Activated naive CD8-positive, alpha-beta T cell treated with anti-CD3 and anti-CD28 coated beads, Interleukin-2, amount 50 U/mL, for 24 hours (primary cell): Measurements from ENCODE around the gene UBC.

Experiments used
- ATAC-seq: fragments of 150-1000 bp; cut with Tn5 transposase; one replicate; pipeline ENCODE4 v1.10.0; 2021
- DNase-seq: peaks from one replicate; pipeline ENCODE4 v3.0.0; 2021
- H3K27ac Mint-ChIP-seq: one replicate; pipeline ENCODE4 v1.8.0; 2021; ENCODE audit warnings: mild to moderate bottlenecking, mixed read lengths
- H3K27me3 Mint-ChIP-seq: one replicate; pipeline ENCODE4 v1.8.0; 2021; ENCODE audit warnings: mixed read lengths
- H3K36me3 Mint-ChIP-seq: one replicate; pipeline ENCODE4 v1.8.0; 2021; ENCODE audit warnings: low read depth, mixed read lengths
- H3K4me1 Mint-ChIP-seq: one replicate; pipeline ENCODE4 v1.8.0; 2021; ENCODE audit warnings: mixed read lengths
- H3K4me3 Mint-ChIP-seq: one replicate; pipeline ENCODE4 v1.8.0; 2021; ENCODE audit warnings: mild to moderate bottlenecking, moderate library complexity, mixed read lengths
- H3K9me3 Mint-ChIP-seq: one replicate; pipeline ENCODE4 v1.8.0; 2021; ENCODE audit warnings: mixed read lengths

The UBC gene

DNA sequence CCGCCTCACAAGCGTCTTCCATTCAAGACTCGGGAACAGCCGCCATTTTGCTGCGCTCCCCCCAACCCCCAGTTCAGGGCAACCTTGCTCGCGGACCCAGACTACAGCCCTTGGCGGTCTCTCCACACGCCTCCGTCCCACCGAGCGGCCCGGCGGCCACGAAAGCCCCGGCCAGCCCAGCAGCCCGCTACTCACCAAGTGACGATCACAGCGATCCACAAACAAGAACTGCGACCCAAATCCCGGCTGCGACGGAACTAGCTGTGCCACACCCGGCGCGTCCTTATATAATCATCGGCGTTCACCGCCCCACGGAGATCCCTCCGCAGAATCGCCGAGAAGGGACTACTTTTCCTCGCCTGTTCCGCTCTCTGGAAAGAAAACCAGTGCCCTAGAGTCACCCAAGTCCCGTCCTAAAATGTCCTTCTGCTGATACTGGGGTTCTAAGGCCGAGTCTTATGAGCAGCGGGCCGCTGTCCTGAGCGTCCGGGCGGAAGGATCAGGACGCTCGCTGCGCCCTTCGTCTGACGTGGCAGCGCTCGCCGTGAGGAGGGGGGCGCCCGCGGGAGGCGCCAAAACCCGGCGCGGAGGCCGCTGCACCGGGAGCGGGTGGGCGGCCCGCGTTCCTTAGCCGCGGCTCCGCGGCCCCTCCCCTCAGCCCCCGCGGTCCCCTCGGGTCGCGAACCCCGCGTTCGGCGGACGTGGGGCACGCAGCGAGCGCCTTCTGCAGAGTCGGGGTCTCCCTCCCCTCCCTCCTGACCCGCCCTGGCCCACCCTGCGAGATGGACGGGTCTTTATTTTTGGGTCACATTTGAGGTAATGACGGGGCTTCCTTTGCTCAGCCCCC, at the start of gene UBC:
Gene UBC (minus strand): TSS at position 259 of the 847 bp plus-strand sequence. CDS start 879 bp downstream, outside the sequence.
- H3K4me1 Mint-ChIP-seq = peaks cover 85% of the 10 kb centered on the region
- no peaks in the 10 kb centered on the region for H3K9me3 Mint-ChIP-seq
- no peaks in the 10 kb centered on the region for H3K27me3 Mint-ChIP-seq
- DNase-seq = peak; percentile 90
- peaks cover 39% of the 10 kb centered on the region for H3K36me3 Mint-ChIP-seq
- H3K4me3 Mint-ChIP-seq = peak within 1 kb of the TSS; percentile 99
- H3K27ac Mint-ChIP-seq = peak within 1 kb of the TSS; percentile 99
- ATAC-seq = peak; percentile 17

DNA sequence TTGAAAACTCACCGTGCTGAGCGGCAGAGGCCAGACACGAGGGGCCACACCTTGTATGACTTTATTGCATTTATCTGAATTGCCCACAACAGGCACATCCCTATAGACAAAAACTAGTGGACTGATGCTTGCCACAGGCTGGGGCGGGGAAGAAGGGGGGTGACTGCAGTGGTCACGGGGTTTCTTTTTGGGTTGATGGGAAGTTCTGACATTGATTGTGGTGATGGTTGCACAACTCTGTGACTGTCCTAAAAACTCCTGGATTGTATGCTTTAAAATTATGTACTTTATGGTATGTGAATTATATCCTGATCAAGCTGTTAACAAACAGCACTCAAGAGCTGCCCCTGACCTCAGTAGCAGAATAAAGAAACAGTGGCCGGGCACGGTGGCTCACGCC, 48.8 kb upstream of the UBC start:
- no peak overlapping the region for H3K27ac Mint-ChIP-seq
- peaks cover 35% of the 10 kb centered on the region for H3K36me3 Mint-ChIP-seq
- no peak for ATAC-seq
- no peaks in the 10 kb centered on the region for H3K27me3 Mint-ChIP-seq
- DNase-seq = no peak
- no peak overlapping the region for H3K4me3 Mint-ChIP-seq
- no peaks in the 10 kb centered on the region for H3K9me3 Mint-ChIP-seq
- H3K4me1 Mint-ChIP-seq = no peaks in the 10 kb centered on the region

DNA sequence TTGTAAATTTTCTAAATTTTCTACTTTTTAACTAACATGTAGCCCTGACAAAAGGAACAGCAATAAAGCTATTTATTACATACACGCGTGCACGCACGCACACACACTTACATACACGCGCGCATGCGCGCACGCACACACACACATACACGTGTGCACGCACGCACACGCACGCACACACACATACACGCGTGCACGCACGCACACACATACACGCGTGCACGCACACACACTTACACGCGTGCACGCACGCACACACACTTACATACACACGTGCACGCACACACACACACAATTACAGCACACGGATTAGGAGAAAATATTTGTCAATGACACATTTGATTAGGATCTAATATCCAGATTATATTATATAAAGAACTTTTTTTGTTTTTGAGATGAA, 46.6 kb upstream of the UBC start:
- ATAC-seq = no peak

DNA sequence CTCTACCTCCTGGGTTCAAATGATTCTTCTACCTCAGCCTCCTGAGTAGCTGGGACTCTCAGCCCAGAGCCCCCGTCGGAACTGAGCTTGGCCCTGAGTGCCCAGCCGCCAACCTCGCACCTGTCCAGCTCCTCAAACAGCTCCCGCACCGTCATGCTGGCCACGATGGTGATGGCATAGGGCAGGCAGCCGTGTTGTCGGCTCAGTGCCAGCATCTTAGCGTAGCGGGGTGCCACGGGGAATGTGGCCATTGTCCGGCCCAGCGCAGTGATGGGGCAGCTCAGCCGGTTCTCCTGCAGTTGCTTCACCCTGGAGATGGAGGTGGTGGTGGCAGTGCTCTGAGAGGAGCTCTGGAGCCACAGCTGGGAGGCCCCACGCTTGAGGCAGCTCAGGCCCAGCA, 42.1 kb upstream of the UBC start:
- no peak for DNase-seq
- H3K4me3 Mint-ChIP-seq = no peak overlapping the region
- no peak overlapping the region for H3K27ac Mint-ChIP-seq
- no peak for ATAC-seq
- H3K4me1 Mint-ChIP-seq = no peaks in the 10 kb centered on the region
- peaks cover 46% of the 10 kb centered on the region for H3K36me3 Mint-ChIP-seq
- no peaks in the 10 kb centered on the region for H3K27me3 Mint-ChIP-seq
- no peaks in the 10 kb centered on the region for H3K9me3 Mint-ChIP-seq

More for the DNA sequence above, 46.6 kb upstream of the UBC start:
- no peaks in the 10 kb centered on the region for H3K9me3 Mint-ChIP-seq
- H3K36me3 Mint-ChIP-seq = peaks cover 45% of the 10 kb centered on the region
- no peak overlapping the region for H3K4me3 Mint-ChIP-seq
- no peak for DNase-seq
- no peak overlapping the region for H3K27ac Mint-ChIP-seq
- H3K4me1 Mint-ChIP-seq = no peaks in the 10 kb centered on the region
- H3K27me3 Mint-ChIP-seq = no peaks in the 10 kb centered on the region

DNA sequence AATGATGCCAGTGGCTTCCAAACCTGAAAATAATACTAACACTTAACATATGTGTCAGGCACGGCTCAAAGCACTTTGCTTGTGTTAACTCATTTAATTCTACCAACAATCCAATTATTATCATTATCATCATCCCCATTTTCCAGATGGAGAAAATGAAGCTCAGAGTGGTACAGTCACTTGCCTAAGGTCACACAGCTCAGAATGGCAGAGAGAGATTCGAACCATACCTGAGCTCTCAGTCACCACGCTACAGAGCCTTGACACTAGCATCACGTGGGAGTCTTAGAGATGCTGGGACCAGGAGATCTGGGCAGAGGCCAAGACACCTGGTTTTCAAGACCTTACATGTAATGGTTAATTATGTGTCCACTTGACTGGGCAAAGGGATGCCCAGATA, 40.3 kb upstream of the UBC start:
- H3K27me3 Mint-ChIP-seq = no peaks in the 10 kb centered on the region

DNA sequence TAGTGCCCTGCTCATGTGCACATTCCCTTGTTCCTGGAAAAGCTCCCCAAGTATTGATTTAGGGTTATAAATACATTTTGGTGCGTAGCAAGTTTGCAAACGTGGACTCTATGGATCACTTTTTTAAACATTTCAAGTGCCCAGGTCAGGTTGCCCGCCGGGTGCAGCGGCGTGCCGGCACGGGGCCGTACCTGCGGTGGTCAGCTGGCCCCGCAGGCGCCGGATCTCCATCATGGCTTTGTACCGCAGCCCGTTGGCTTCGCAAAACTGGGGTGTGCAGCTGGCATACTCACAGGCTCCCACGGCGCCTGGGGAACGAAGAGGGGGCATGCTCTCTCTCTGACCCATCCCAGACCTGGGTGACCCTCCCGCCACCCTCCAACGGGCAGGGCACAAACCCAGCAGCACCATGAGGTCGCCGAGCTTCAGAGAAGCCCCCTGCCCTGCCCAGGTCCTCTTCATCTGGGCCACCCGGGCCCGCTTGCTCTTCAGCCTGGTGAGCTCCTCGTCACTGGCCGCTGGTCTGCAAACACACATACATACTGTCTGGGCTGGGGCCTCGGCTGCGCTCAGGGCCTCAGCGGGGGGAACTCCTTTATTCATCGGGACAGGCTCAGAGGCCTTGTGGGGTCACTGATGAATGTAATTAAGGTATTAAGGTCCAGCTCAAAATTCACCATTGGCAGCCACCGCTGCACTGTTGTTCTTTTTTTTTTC, 39.4 kb upstream of the UBC start:
- Mint-ChIP-seq H3K4me1 (no peaks in the 10 kb centered on the region), H3K27me3 (no peaks in the 10 kb centered on the region), H3K4me3 (no peak overlapping the region), H3K9me3 (no peaks in the 10 kb centered on the region), H3K27ac (no peak overlapping the region), H3K36me3 (peaks cover 47% of the 10 kb centered on the region)
- no peak for ATAC-seq
- DNase-seq = no peak

More for the DNA sequence above, 40.3 kb upstream of the UBC start:
- Mint-ChIP-seq H3K4me1 (no peaks in the 10 kb centered on the region), H3K9me3 (no peaks in the 10 kb centered on the region), H3K27ac (no peak overlapping the region), H3K4me3 (no peak overlapping the region), H3K36me3 (peaks cover 46% of the 10 kb centered on the region)
- no peak for DNase-seq
- no peak for ATAC-seq

DNA sequence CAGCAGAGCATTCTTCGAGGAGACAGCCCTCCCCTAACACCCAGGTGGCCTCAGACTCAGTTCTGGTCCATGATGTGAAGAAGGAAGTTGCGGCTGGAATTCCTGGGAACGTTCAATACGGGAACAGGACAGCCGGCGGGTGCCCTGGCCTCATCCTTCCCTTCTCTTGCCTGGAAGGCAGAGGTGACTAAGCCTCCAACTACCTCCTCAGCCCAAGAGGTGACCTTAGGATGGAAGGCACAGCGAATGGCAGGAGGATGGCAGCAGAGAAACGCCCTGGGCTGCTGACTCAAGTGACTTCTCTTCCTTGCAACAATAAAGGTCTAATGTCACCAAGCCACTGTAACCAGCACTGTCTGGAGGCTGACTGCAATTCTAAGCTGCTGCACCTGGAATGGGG, 38.4 kb upstream of the UBC start:
- Mint-ChIP-seq H3K4me3 (no peak overlapping the region), H3K4me1 (no peaks in the 10 kb centered on the region), H3K27ac (no peak overlapping the region), H3K9me3 (no peaks in the 10 kb centered on the region), H3K27me3 (no peaks in the 10 kb centered on the region), H3K36me3 (peaks cover 41% of the 10 kb centered on the region)
- no peak for ATAC-seq
- DNase-seq = no peak

DNA sequence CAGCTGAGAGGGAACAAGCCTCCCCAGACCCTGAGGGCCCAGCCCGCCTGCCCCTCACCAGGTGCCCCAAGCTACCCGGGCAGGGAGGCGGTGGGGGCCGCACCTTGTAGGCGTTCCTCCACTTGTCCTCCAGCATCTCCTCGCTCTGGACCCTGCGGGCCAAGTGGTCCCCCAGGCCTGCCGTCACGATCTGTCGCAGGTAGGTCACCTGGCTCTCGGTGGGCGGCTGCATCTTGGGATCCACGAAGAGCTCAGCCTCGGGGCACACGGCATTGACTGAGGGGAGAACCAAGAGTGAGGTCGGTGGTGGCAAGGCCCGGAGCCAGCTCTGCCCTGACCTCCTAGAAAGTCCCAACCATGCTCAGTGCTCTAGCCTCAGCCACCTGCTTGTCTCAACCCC, 37.8 kb upstream of the UBC start:
- Mint-ChIP-seq H3K4me3 (no peak overlapping the region), H3K4me1 (no peaks in the 10 kb centered on the region), H3K9me3 (no peaks in the 10 kb centered on the region), H3K27me3 (no peaks in the 10 kb centered on the region), H3K27ac (no peak overlapping the region), H3K36me3 (peaks cover 39% of the 10 kb centered on the region)
- ATAC-seq = no peak
- no peak for DNase-seq

DNA sequence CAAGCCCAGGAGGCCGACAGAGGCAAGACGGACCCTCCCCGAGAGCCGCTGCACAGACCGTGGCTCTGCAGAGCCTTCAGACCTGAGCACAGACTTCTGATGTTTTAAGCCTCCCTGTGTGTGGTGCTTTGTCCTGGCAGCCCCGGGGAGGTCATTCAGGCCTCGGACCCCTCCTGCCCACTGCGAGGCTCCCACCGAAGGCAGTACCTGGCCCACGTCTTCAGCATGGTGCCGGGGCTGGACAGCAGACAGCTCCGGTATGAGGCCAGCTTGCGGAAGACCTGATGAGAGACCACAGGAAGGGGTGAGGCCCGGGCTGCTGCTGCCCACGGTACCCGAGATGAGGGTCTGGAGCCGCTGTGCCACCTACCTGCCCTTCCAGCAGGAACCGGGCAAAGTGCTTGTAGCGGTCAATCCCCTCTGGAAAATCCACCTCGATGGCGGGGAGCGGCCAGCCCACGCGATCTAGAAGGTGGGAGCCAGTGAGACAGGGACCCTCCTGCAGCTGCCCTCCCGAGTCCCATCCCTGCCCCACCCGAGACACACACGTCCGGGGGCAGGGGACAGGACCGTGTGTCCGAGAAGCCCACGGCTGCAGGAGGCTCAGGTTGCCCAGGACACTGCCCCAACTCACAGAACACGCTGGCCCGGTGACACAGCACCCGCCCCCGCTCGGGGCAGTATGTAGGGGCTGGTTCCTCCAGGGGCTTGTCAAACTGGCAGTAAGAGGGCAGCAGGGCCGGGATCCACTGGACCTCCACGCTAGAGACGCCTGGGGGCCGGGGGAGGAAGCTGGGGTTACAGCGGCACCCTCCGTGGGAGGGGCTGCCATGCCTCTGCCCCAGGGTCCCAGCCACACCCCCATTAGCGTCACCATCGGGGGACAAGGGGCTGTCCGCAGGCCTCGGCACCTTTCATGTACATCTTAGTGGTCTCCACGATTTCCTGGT, 35.6 kb upstream of the UBC start:
- Mint-ChIP-seq H3K4me3 (no peak overlapping the region), H3K4me1 (no peaks in the 10 kb centered on the region), H3K36me3 (peaks cover 34% of the 10 kb centered on the region), H3K27me3 (no peaks in the 10 kb centered on the region), H3K9me3 (no peaks in the 10 kb centered on the region), H3K27ac (no peak overlapping the region)
- DNase-seq (no peak), ATAC-seq (no peak)

DNA sequence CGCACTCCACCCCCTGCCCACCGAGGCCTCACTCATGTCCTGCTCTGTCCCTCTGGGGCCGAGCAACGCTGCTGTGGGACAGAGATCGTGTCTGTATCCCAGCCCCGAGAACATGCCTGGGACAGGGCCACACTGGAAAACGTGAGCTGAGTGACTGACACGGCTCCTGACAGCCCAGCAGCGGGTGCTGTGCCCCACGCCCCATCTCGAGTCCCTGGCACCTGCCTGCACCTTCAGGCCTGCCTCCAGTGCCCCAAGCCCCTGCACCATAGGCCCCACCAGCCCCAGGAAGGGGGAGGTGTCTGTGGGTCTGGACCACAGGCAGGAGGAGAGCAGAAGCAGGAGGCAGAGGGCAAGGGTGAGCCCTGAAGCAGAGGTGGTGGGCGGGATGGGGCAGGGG, 34.6 kb upstream of the UBC start:
- ATAC-seq = no peak
- no peaks in the 10 kb centered on the region for H3K9me3 Mint-ChIP-seq
- peaks cover 31% of the 10 kb centered on the region for H3K36me3 Mint-ChIP-seq
- no peaks in the 10 kb centered on the region for H3K4me1 Mint-ChIP-seq
- H3K27ac Mint-ChIP-seq = no peak overlapping the region
- H3K4me3 Mint-ChIP-seq = no peak overlapping the region
- DNase-seq = no peak
- no peaks in the 10 kb centered on the region for H3K27me3 Mint-ChIP-seq

DNA sequence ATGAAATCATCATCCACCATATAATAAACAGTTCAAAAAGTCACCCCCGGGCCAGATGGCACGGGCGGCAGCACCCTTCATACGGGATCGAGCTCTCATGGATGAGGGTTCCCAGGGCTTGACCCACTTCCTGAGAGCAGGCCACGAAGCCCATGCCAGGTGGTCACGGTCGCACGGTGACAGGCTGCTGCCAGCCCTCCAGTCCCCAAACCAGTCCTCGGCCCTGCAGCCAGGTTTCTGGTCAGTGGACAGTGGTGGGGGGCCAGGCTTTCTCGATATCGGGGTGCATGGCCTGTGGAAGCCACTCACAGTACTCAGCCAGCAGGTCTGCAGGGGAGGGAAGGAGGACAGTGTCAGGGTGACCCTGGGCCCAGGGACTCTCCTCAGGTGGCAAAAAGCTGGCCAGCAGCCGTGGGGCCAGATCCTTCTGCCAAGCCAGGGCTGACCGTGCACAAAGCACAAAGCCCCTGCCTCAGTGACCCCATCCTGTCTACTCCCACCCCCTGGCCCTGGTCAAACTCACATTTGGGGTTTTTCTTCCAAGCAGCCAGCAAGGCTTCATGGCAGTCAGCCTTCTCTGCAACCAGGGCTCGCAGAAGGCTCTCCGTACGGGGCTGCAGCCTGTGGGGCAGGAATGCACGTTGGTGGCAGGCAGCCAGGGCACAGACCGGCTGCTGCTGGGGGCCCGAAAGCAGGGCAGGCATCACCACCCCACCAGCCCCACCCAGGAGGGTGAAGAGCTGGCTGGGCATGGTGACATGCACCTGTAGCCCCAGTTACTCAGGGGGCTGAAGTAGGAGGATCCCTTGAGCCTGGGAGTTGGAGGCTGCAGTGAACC, 33.3 kb upstream of the UBC start:
- ATAC-seq (no peak), DNase-seq (no peak)
- H3K36me3 Mint-ChIP-seq = peaks cover 27% of the 10 kb centered on the region
- no peaks in the 10 kb centered on the region for H3K9me3 Mint-ChIP-seq
- no peaks in the 10 kb centered on the region for H3K4me1 Mint-ChIP-seq
- no peaks in the 10 kb centered on the region for H3K27me3 Mint-ChIP-seq
- no peak overlapping the region for H3K27ac Mint-ChIP-seq
- H3K4me3 Mint-ChIP-seq = no peak overlapping the region

DNA sequence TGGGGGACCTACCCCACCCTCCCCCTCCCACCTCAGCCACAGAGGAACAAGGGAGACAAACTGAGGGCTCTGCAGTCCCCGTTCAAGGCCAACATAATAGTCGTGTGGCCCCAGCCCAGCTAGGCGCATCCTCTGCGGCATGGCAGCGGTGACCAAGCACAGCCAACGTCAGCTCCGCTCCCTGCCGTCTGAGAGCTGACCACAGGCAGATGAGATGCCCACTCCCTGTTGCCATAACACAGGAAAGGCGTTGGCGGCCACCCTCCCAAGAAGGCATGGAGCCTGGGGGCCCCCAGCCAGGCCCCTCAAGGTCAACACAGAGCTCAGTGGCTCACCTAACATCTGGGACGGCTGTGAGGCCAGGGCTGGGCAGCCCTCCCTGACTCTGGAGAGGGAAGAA, 32.6 kb upstream of the UBC start:
- Mint-ChIP-seq H3K4me1 (peaks cover 3% of the 10 kb centered on the region), H3K36me3 (peaks cover 27% of the 10 kb centered on the region), H3K27me3 (no peaks in the 10 kb centered on the region), H3K27ac (no peak overlapping the region), H3K9me3 (no peaks in the 10 kb centered on the region), H3K4me3 (no peak overlapping the region)
- DNase-seq (no peak), ATAC-seq (no peak)

DNA sequence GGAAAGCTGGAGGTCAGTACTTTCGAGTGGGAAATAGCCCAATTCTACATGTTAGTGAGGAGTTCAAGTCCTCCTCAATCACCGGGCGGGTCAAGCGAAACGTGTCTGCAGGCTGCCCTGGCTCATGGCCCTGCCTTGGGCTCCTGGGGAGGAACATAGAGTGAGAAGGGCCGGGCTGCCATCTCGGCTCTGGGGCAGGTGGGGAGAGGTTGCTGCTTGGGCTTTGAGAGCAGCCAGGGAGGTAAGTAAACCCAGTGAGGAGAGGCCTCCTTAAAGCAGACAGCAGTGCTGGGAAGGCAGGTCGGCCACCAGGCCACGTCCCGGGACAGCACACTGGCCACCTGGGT, 32.0 kb upstream of the UBC start:
- no peak for ATAC-seq
- peaks cover 4% of the 10 kb centered on the region for H3K4me1 Mint-ChIP-seq

DNA sequence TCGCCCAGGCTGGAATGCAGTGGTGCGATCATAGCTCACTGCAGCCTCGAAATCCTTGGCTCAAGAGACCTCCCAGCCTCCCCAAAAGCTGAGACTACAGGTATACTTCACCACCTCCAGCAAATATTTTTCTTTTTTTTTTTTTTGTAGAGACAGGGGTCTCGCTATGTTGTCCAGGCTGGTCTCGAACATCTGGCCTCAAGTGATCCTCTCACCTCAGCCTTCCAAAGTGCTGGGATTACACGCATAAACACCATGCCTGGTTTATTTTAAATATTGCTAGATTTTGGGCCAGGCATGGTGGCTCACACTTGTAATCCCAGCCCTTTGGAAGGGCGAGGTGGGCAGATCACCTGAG, 26.7 kb upstream of the UBC start:
- H3K9me3 Mint-ChIP-seq = no peaks in the 10 kb centered on the region
- no peak for DNase-seq
- H3K27ac Mint-ChIP-seq = no peak overlapping the region
- no peak for ATAC-seq
- peaks cover 12% of the 10 kb centered on the region for H3K4me1 Mint-ChIP-seq
- no peaks in the 10 kb centered on the region for H3K27me3 Mint-ChIP-seq
- H3K4me3 Mint-ChIP-seq = no peak overlapping the region
- peaks cover 5% of the 10 kb centered on the region for H3K36me3 Mint-ChIP-seq

More for the DNA sequence above, 32.0 kb upstream of the UBC start:
- H3K36me3 Mint-ChIP-seq = peaks cover 24% of the 10 kb centered on the region
- no peak overlapping the region for H3K4me3 Mint-ChIP-seq
- H3K27ac Mint-ChIP-seq = no peak overlapping the region
- no peaks in the 10 kb centered on the region for H3K9me3 Mint-ChIP-seq
- DNase-seq = no peak
- H3K27me3 Mint-ChIP-seq = no peaks in the 10 kb centered on the region
